T follicular helper cell (primary cell): ENCODE data around the gene PRDM5.

Experiments
- DNase-seq: peaks from one replicate; pipeline ENCODE4 v3.0.0-alpha.2; 2020; ENCODE audit warnings: low read depth

Gene PRDM5

GRCh38 chr4:120855307-120856001 lies 67.1 kb downstream of the PRDM5 start:
- DNase-seq = no peak

- DNase-seq = no peak
These were observed 69.2 kb downstream of the PRDM5 start for GRCh38 chr4:120853161-120853935.

GRCh38 chr4:120850018-120850599 lies 72.4 kb downstream of the PRDM5 start:
- no peak for DNase-seq

DNA sequence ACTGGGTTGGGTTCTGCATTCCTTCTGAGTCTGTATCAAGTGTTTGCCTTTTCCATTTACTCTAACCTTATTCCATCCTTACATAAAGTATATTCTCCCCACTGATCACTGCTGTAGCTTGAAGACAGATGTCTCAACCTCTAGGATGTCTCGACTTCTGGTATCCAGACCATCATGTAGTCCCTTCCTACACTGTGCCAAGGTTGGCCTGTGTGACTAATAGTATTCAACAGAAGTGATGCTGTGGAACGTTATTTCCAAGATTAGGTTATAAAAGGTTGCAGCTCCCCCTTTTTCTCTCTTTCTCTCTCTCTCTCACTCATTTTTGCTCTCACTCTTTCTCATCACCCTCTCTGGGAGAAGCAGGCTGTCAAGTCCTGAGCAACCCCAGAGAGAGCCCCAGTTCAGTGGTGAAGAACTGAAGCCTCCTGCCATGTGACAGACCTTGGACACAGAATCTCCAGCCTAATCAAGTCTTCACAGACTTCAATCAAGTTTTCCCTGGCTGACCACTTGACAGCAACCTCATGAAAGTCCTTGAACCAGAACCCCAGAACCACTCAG lies 75.4 kb downstream of the PRDM5 start:
- DNase-seq = no peak

DNA sequence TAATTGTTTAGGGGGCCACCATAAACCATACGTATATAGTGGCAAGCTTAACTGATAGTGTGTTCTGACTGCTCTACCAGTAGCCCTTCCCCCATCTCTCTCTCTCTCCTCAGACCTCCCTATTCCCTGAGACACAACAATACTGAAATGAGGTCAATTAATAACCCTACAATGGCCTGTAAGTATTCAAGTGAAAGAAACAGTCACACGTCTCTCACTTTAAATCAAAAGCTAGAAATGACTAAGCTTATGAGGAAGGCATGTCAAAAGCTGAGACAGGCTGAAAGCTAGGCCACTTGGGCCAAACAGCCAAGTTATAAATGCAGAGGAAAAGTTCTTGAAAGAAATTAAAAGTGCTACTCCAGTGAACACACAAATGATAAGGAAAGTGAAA lies 78.0 kb downstream of the PRDM5 start:
- DNase-seq = no peak

DNA sequence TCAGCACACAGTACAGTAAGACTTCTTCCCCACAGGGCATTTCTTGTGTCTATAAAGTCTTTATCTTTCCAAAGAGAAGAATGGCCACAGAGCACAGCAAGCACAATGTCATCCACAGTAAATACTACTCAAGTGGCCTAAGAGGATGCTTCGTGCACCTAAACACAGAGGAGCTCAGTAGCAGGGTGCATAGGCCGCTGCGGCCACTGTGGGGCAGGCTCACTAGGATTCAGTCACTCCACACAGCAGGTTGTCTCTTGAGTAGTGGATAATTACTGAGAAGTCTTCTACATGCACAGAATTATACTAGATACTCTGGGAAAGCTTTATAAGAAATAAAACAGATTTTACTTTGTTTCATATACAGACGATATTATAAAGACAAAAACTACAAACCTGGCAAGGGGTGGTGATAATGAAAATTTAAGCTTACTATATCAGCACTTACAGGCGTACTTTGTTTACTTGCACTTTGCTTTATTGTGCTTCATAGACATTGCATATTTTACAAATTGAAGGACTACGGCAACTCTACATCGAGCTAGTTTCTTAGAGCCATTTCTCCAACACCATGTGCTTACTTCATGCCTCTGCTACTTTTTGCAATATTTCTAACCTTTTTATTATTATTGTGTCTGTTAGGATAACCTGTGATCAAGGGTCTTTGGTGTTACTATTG lies 78.5 kb downstream of the PRDM5 start:
- DNase-seq = no peak

- DNase-seq = no peak
These were observed 80.5 kb downstream of the PRDM5 start for GRCh38 chr4:120842031-120842430.

DNA sequence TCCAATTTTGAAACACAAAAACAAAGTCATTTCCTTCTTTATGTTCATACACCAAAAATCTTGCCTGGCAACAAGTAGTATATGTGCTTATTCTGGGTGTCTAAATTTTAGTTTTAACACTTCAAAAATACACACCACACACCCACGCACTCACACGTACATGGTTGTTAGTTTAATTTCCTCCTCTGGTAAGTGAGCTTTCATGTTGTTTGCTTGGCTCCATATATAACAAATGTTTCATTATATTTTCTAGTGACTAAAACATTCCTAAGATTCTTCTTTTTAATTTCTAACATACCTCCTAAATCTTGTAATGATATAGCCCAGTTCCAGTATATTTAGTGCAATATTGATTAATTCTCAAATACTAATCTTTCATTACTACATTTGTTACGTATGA lies 80.9 kb downstream of the PRDM5 start:
- DNase-seq = no peak

GRCh38 chr4:120839974-120840751 lies 82.4 kb downstream of the PRDM5 start:
- no peak for DNase-seq

DNA sequence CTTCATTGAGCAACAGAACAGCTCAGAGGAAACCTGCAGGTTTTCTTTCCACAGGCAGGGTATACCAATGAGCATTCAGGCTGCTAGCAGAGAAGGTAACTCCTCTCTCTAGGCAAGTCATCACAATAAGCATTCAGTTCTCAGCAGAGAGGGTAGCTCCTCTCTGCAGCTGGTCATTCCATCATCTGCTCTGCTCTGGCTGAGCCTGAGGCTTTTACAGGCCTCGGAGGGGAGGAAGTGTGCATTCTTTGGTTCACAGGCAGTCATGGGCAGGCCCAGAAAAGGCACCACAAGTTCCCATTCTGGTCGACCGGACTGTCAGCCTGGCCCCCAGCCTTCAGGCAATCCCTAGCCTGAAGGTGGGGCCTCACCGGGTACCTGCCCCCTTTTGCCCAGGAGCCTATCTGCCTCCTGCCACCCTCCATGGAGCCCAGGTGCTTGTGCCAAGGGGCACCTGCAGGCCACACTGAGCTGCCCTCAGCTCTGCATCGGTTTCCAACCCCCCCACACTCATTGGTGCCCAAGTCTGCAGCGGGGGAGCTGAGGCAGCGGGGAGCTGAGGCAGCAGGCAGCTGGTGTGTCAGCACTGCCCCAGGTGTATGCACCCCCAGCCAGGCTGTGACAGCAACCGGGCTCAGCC lies 83.1 kb downstream of the PRDM5 start:
- DNase-seq = no peak

DNA sequence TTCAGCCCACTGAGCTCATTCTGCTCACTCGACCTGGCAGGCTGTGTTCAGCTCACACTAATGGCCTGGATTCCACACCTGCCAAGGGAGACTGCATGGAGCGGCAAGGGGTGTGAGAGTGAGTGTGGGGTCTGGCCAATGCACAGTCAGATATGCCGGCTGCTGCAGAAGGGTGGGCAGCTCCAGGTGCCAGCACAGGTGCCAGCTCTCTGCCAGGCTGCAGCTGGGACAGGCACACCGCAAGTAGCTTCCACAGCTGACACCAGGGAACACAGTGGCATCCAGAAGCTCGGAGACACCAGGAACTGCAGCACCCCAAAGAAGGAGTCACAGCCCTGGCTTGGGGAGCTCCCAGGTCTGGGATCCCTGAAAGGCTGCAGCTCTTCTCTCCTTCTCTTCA lies 83.7 kb downstream of the PRDM5 start:
- DNase-seq = no peak

GRCh38 chr4:120837656-120838055 lies 84.9 kb downstream of the PRDM5 start:
- DNase-seq = no peak

DNA sequence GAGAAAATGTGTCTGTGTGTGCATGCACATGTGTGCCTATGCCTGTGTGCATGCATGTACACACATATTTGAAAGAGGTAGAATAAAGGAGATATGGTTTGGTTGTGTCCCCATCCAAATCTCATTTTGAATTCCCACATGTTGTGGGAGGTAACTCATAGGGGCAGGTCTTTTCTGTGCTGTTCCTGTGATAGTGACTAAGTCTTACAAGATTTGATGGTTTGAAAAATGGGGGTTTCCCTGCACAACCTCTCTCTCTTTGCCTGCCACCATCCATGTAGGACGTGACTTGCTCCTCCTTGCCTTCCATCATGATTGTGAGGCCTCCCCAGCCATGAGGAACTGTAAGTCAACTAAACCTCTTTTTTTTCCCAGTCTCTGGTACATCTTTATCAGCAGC lies 87.2 kb downstream of the PRDM5 start:
- DNase-seq = no peak

DNA sequence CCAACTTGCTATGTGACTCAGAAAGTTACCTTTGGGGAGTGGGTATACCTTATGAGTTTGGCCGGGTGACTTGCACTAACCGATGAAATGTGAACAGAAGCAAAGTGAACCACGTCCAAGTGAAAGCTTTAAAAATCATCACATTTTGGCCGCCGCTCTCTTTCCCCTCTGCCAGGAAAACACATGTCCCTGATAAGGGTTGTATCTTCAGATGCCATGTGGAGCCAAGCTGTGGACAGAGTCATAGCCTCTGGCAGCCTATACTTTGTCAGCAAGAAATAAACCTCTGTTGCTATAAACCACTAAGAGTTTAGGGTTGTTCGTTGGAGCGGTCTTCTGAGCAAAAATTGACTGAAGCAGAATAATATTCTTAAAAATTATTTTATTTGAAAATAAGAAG lies 92.3 kb downstream of the PRDM5 start:
- DNase-seq = no peak

DNA sequence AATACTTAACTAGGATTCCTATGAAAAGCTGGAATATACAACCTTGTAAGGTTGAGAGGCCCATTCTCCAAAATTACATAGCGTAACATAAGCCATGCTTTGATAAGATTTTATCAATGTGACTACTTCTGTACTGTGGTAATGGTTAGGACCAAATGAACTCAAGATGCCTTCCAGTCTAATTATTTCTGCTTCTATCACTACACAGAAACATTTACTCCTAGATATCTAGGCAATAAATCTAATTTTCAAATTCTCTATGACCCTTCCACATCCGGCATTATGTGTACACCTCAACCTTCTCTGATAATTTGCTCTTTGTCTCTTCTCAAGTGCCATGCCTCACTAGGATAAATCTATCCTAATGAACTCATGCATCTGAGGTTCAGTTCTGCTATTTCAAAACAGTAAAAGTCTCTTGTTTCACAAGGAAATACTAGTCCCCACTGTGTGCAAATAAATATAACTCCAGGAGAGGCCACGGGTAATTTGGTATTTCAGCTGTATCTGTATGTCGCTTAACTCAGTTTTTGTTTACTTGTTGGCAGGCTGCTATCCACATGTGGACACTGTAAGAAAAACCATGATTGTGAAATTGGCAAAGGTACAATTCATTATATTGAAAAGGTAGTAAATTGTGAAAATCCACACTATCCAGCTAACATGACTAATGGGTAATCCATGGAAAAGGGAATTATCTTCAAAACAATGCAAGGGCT lies 93.3 kb downstream of the PRDM5 start:
- DNase-seq = no peak

GRCh38 chr4:120826853-120827252 lies 95.7 kb downstream of the PRDM5 start:
- DNase-seq = no peak

DNA sequence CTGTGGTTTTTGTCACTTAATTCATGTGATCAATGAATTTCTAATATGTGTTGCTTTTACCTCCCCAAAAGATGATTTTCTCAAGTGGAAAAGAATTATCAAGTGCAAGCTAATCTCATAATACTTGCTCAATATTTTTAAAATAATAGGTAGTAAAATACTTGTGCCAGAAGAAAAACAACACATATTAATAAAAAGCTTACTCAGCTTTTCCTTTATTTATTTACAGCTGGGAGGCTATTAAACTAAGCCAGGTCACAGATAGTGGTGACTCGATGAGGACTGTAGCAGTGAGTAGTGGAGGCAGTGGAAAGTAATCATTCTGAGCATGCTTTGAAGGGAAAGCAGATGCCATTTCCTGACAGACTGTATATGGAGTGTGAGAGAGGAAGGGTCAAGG lies 96.1 kb downstream of the PRDM5 start:
- no peak for DNase-seq

GRCh38 chr4:120824946-120825345 lies 97.6 kb downstream of the PRDM5 start:
- DNase-seq = no peak

DNA sequence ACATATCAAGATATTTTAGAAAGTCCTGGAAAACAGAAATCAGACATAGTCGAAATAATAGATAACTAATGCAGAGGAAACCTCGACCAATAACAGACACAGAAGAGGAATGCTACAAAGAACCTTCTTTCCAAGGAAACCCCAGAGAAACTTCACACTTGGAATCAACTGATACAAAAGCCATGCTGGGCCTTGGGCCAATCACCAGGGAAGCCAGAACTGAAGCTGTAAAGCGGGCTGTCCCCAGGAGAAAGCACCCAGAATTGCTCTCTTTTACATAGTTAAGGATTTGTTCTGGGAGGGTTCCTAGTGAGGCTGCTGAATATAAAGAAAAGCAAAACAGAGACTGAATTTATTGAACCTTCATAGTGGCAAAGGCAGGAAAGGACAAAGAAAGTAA lies 100.5 kb downstream of the PRDM5 start:
- no peak for DNase-seq

DNA sequence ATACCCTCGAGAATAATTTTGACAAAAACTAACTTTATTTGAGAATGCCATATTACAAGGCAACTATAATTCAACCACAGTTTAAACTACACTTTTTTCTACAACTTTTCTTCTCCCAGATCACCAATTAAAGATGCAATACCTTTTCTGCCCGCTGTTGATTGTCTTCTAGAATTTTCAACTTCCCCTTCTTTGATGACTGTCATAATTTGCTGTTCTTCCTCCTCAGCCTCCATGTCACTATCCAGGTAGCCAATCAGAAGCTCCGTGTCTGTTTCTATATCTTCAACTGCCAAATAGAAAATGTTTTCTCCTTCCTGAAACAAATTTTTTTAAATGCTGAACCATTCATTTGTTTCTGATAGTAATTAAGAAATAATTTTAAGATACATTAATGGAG lies 101.5 kb downstream of the PRDM5 start:
- DNase-seq = no peak
